CD4-positive, alpha-beta T cell treated with Interleukin-6 for 4 hours (primary cell): ENCODE measurements around the gene A2M.

Experiments
- DNase-seq: peaks from one replicate; pipeline ENCODE4 v3.0.0-alpha.2; 2020; ENCODE audit warnings: mixed read lengths

The A2M gene

DNA sequence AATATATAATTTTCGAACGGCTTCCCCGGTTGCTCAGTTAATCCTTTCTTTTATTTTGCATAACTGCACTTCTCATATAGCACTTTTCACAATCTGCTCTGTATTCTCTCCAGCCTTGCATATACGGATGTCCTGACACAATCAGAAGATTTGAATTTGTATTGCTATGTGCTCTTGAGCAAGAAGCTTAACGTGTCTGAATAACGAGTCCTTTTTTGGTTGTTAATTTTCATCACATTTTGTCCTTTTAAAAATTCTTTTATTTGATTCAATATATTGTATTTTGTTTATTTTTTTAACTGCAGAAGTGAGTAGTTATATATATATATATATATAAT is 17.6 kb downstream of the A2M start:
- DNase-seq = no peak

DNA sequence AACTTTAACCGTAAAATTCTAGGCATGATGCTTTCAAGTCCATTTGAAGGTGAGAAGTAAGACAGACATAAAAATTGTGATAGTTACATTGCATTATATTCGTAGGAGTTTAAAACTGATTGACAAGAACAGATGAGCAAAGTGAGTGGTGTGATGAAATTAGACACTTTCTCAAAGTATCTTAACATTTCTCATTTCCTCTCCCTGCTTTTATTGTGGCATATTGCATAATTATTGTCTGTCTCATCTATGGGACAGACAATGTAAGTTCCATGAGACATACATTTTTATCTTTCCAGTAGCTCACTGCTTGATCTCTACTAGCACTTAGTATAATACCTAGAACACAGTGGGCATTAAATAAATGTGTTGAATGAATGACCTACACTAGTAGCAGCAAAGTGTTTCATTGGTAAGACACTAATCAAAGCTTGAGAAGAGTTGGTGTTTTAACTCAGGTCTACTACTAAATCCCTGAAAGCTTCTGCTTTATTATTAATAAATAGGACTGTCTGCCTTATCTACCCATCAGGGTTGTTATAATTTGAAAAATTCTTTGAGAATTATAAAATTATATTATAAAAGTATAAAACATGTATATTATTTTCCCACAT is 19.0 kb downstream of the A2M start:
- no peak for DNase-seq

DNA sequence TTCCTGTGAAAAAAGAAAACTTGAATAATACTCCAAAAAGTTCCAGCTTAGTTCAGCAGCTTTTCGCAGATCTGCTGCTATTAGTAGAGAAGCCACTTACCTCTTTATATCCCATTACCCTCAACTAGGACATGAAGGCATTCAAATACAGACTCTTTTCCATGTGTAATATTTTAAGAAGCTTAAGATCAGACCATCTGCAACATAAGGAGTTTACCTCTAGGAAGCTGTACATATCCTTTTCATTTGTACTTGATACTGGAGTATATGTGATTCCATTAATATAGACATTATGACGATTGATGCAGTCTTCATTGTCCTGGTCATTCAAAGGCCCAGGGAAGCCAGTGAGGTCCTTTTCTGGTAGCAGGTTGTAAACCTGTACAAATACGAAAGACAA is 20.4 kb downstream of the A2M start:
- no peak for DNase-seq

DNA sequence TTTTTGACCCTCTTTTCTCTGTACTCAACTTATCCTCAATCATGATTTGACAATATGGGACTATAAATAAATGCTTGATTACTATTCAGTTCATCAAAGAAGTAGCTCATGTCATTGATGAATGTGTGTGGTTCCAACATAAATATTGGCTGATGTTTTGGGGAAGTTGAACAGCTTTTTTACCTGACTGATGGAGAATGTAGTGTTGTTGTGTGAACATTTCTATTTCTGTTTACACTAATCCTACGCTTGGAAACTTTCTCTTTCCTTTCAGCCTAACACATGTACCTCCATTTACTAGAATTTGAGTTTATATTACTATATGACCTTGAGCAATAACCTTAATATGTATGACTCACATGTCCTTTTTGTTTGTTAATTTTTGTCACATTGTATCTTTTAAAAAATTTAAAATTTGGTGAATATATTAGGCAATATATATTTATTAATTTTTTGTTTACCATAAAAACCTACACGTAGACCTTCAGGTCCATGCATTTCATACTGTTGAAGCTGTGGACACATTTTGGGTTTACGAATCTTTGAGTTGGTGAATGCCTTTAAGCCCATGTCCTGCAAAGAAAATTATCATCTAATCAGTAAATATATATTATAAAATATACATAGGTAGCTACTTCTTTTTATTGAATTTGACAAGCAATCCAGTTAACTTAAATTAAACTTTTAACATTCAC is 21.1 kb downstream of the A2M start:
- no peak for DNase-seq

DNA sequence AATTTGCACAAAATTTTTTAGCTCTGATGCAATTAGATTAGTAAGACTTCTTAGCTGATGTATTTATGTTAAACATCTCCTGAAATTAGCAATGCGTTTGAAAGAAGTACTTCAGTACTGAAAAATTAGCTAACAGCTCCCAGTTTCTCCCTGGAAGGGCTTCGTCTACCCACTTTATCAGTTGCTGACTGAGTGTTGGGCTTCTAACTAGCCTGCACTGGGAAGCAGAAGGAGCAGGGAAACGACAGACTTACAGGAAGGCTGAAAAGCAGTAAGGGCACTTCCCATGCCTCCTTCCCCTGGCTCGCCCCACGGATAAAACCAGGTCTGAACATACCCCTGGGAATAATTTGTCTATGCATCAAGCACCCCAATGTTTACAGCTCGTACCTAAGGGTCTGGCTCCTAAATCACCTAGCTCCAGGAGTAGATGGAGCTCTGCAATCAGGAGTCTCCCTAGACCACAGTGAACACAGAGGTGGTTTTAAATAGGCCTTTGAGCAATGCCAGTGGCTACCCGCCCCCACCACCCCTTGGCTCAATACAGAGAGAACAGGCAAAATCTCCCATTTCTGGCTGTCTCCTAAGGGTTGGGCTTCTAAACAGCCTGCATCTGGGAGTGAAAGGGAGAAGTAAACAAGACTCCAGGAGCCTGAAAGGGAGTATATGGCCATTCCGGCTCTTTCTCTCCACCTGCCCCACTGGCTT is 23.7 kb downstream of the A2M start:
- no peak for DNase-seq

DNA sequence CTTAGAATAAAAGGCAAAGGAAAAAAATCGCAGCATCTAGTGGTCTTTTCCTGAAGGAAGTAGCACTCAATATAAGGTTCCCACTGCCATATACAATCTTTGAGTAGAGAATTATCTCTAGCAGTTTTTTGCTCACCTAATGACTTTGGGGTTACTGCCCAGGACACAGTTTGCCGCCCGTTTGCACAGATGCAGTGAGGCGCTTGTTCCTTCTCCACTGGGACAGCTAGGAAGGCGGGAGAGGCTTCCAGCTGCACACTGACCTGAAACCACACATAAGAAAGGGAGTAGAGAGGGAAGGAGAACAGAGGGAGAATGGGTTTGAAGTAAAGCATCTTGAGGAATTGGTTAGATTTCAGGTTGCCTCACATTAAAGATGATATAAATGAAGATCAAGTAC is 25.5 kb downstream of the A2M start:
- no peak for DNase-seq

DNA sequence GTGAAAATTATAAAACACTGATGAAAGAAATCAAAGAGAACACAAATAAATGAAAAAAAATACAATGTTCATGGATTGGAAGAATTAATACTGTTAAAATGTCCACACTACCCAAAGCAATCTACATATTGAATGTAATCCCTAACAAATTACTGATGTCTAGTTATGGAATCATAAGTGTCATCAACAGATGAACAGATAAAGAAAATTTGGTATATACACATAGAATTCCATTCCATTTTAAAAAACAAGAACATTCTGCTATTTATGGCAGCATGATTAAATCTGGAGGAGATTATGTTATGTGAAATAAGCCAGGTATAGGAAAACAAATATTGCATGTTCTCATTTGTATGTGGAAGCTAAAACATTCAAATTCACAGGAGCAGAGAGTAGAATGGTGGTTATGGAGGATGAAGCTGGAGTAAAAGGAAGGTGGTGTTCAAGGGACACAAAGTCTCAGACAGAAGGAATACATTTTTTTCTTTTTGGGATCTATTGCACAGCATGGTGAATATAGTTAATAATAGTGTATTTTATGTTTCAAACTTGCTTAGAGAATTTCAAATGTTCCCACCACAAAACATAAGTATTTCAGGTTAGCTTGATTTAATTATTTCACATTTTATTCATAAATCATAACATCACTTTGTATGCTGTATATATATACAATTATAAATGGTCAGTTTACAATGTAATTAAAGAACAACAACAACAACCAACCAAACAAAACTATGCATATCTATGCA is 28.5 kb downstream of the A2M start:
- no peak for DNase-seq

DNA sequence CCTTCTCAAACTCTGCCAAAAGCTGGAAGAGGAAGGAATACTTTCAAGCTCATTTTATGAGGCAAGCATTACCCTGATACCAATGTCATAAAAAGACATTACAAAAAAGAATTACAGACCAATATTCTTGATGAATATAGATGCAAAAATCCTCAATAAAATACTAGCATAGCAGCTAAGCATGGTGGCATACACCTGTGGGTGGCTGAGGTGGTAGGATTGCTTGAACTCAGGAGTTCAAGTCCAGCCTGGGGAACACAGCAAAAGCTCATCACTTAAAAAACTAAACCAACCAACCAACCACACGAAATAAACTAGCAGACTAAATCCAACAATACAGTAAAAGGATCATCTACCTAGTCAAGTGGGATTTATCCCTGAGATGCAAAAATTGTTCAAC is 29.6 kb downstream of the A2M start:
- no peak for DNase-seq

DNA sequence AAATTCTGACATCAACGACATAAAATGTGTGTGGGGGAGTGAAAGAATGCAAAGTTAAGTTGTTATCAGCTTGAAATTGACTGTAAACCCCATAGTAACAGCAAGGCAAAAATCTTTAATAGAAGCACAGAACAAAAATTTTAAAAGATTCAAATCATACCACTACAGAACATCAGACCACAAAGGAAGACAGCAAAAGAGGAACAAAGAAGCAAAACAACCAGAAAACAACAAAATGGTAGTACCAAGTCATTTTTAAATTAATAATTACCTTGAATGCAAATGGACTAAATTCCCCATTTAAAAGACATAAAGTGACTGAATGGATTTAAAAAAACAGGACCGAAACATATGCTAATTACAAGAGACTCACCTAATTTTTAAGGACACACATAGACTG is 31.3 kb downstream of the A2M start:
- DNase-seq = no peak

DNA sequence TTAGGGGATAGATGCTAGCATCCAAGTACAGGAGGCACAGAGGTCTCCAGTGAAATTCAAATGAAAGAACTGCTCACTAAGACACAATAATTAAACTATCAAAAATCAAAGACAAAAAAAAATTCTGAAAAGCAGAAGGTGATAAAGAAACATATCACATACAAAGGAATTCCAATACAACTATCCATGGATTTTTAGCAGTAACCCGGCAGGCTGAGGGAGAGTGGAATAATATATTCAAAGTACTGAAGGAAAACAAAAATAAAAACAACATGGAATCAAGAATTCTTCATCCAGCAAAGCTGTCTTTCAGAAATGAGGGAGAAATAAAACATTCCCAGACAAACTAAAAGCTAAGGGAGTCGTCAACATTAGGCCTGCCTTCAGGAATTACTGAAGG is 31.9 kb downstream of the A2M start:
- DNase-seq = no peak

DNA sequence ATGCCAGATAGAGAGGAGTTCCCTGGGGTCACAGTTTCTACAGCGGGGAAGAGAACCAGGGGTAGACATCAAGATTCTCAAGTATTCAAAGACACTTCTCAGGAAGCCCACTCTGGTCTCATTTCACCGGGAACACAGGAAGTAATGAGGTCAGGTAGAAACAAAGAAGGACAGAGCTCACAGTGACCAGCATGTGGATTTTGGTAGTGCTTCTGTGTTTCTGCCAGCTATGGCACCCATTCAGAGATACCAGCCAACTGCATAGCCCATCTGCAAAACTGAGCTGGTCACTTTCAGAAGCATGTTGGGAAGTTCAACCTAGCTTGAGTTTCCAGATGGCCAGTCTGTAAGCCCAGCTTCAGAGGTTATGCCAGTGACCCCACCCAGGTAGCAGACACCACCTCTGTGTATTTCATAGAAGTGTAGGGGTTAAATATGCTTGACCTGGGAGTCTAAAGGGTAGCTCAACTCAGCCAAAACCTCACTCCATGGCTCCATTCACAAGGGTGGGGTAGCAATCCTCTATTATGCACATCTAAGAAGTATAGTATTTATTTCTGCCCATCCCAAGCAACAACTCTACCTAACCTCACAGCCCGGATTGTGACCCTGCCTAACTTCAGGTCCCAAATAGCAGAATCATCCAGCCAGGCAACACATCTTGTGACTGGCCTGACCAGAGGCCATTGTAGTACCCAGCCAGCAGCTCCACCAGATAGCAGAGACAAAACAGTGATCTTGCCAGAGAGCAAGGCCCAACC is 33.9 kb downstream of the A2M start:
- DNase-seq = no peak

DNA sequence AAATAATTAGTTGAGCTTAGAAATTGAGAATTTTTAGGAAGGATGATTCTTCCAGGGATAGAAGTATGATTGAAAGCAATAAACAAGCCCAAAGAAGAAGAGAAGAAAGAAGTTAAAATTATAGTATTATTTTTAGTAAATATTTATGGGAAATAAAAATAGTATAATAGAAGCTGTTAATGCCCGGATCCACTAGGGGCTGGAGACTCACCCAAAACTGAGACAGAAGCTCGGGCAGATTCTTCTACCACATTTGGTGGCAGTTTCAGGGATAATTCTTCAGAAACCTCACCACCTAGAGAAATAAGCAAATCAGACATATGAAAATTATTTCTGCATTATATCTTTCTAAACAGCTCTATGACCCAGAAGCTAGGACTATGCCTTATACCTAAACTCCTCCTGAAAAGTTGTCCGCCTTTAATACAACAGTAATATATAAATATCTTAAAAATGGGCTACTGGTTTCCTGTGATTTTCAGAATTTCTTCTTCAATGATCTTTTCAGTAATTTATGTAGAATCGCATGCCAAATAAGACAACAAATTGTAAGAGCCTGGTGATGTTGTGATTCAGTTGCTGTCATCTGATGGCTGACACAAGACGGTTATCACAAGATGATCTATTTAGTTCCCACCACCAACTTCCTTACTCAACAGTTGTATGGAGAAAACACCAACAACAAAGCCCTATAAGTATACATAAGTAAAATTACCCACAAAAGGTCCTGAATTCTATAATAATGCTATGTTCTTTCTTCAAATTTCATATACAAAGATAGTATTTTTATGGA is 35.6 kb downstream of the A2M start:
- DNase-seq = no peak

DNA sequence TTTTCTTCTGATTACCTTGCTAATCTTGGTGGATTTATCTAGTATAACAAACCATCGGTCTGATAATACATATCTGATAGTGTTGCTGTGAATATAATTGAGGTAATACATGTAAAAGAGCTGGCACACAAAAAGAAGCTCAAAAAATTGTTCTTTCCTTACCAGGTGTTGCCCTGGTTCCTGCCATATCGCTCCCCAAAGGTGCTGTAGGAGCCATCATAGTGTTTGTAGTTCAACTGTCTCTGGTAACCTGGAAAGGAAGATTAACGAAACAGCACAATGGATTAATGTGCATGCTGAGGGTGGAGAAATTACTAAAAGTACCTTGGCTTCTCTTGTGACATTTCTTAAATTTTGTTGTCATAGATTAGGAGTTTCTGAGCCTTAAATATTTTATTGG is 36.6 kb downstream of the A2M start:
- DNase-seq = no peak

DNA sequence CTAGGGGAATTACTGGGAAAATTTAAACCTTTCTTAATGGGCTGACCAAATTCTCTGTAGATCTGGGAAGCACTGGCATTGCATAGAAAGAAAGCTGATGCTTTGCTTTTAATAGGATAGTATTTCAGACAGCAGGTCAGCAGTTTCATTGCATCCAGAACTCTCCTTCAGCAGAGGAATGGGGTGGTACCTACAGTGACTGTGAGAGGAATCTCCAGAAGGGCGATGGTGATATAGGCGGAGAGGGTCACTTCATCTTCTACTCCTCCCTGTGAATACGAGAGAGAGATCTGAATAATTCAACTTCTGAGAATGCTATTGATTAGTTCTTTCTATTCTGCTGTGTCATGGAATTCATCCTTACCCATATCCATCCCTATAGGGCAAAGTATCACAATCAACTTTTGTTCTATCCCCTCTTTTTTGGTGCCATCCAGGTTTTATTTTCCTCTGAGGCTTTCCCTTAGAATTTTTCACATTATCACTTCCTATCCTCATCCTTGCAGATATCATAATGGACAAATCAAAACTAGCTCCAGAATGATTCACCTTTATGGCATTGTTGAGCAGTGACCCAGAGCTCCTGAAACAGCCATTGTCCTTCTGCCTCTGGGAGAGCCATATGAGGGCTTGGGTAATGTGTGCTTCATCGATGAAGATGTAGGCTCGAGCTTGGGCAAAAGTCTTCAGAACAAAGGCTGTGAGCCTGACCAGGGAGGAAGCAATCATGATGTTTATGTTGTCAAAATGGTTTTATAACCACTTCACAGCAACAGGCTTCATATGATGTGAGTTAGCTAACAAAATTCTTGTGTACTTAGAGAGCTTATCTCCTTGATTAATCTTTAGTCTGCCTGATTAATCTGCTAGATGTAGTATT is 38.3 kb downstream of the A2M start:
- no peak for DNase-seq

DNA sequence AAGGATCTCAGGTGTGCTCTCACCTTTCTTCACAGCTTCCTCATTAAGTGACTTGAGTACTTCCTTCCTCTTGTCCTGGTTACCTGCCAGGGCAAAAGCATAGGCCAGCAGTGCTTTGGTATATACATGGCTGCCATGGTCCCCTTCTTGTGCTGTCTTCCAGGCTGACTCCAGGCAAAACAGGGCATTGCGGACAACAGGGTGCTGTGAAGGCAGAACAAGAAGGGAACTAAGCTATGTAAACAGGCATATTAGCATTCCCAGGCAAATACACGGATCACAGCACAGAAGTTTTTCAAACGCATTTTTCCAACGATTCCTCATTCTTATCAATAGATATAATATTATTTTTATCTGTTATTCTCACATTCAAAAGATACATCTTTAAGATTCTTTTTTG is 39.0 kb downstream of the A2M start:
- DNase-seq = no peak

DNA sequence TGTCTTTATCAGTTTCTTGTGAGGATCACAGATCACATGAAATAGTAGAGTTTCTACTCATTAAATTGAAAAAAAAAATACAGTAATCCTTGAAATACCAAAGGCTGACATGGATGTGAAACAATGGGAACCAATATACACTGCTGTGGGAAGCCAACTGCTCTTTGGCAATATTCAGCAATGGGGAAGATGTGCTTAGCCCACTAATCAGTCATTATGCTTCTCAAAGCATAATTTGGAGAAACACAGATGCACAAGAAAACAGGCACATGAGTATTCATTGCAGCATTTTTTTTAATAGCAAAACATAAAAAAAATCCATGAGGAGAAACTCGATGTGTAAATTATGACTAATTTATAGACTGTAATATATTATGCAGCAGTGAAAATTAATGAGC is 40.6 kb downstream of the A2M start:
- no peak for DNase-seq

DNA sequence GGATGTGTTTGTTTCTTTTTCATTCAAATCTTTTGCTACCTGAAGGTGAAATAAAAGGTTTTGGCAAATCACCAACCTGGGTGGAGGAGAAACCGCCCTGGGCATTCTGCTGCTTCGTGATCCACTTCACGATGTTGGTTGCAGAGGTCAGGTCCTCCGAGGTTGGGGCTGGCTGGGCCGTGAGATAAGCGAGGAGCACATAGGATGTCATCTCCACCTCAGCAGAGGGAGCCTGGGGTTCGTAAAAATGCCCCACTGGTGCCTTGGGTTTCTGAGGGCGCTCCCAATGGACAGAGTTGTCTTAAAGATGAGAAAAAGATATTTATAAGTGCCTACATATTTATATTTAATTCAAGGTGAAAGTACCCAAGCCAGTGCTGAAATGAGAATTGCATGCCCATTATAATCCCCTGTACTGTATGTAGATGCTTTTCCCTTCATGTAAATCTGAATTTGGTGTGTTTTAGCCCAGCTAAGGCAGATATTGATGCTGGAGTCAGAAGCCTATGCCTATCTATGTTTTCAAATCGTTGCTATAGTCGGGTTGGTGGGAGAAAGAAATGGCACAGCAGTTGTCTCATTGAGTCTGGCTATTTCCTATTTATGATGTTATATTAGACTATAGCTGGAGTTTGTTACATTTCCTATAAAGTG is 41.1 kb downstream of the A2M start:
- DNase-seq = no peak

DNA sequence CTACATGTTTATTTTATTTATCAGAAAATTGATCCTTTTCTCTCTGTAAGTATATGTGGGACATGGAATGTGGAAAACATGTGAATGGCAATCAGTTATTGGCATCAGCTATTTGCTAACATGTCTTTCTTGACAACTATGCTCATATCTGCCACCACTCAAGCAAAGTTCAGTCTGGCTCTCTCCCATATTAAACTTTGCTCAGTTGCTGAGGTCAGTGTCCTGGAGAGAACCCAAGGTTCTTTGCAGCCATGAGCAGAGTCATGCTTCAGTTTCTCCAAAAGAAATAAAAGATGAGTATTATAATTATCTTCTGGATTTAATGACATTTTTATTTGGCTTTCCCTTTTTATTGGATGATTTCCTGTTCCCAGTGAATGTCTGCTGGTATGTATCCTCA is 42.6 kb downstream of the A2M start:
- no peak for DNase-seq

DNA sequence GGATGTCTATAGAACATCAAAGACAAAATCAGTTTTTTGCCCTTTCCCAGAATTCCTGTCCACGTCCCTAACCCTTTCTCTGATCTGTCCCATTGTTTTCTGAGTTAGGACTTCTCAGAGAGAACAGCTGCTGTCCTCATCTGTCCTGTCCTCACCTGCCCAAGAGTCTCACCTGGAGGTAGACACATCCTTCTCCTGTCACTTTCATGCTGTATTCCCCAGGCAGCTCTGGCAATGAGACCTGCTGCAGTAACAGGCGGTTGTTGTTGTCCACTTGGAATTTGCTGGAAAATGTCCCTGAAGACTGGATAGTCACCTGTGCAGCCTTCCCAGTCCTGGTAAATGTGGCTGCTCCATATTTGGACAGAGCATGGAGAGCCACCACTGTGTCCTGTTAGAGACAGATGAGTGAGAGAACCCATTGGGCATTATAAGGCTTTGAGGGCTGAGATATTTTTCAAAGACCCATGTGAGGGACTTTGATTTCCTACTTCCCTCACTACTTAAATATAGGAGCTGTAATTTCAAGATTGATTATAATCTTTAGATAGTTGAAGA is 43.2 kb downstream of the A2M start:
- no peak for DNase-seq

DNA sequence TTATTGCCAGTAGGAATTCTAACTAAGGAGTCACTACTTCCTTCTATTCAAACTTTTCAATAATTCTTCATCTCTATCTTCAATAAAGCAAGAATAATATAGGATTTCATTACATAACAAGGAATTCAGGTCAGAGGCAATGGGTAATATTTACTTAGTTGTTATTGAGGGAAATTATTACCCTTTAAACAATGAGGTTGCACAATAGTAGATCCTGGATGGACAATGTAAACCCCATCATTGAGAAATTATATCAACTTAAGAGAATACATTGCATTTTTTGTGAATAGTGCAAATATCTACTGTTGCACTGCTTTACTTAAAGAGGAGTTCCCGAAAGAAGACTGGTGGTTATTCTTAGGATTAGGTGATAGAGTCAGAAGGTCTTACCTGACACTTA is 43.8 kb downstream of the A2M start:
- DNase-seq = no peak
